ENCODE data around the gene TRIM29.

TRIM29 gene

DNA sequence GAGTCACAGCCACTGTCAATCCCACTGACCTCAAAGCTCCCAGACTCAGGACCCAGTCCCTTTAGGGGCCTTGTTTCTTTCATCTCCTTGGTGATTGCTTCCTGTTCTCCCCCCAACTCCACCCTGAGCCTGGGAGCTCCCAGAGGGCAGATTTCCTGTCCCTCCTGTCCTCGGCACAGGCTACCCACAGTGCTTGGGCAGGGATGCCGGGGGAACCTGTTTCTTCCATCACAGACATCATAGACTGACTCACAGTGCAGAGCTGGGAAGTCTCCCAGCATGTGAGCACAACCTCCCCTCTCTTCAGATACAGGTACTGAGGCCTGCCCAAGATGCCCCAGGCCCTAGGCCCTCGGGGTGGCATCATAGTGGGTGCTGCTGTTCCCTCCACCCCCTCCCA, 16.6 kb downstream of the TRIM29 start:
- DNase-seq: no peak

- no peak for DNase-seq
Measured at GRCh38 chr11:120120805-120121335, 17.0 kb downstream of the TRIM29 start.

DNA sequence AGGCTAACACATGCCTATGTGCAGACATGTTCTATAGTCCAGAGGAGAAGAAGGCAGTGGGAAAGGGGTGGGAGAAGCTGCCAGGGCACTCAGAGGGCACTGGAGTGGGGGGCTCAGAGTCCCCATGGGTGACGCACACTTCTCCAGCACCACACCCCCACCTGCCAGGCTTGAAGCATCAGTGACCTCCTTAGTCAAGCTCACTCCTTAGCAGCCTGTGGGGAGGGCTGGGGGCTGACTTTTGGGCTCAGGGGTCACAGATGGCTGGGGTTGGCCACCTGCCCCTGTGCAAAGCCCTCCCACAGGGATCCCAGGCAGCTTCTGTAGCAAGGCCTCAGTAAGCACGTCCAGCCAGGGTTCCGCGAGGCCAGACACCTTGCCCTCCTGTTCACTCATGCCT, 18.8 kb downstream of the TRIM29 start:
- DNase-seq: no peak

GRCh38 chr11:120117991-120118390, 19.9 kb downstream of the TRIM29 start:
- no peak for DNase-seq

GRCh38 chr11:120116966-120117365, 20.9 kb downstream of the TRIM29 start:
- DNase-seq: no peak

GRCh38 chr11:120115272-120116000, 22.5 kb downstream of the TRIM29 start:
- DNase-seq: peak; percentile 13

DNA sequence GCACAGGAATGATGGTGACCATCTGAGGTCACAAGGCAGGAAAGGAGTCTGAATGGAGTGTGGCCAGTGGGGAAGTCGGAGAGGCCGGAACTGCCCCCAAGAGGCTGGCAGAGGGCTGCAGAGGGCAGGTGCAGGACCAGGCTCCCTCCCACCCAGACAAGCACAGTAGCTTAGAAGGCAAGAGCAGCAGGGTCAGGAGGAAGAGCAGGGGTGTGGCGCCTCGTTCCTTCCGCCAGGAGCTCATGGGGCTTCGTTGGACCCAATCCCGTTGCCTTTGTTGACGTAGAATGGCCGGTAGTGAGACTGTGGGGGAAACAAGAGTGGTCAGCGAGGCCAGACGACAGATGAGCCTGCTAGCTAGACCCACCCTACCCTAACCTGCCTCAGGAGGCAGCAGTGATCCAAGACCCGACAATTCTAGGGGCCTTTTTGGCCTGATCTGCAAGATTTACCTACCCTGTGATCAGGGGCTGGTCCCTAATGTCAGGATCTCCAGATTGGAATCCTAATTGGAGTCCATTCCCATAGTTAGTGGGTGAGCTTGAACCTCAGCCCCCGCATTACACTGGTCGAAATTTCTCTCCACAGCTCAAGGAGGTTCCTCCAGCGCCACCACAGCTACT, 25.6 kb downstream of the TRIM29 start:
- peak; percentile 13 for DNase-seq

GRCh38 chr11:120109531-120109930, 28.4 kb downstream of the TRIM29 start:
- peak; percentile 17 for DNase-seq

DNA sequence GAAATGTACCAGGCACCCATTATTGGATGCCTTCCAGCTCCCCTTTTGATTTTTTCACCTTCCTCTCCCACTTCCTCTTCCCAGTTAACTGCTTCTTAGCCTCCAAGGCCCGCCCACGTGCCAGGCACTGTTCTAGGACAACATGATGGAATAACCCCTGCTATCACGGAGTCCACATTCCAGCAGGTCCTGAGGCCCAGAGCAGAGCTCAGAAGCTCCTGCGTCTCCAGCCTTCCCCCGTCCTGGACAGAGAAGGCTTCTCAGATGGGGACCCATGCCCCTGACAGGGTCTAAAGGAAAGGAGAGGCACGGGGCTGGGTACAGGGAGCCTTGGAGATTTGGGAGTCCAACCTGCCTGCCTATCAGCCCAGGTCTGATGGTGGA, 29.1 kb downstream of the TRIM29 start:
- DNase-seq: peak; percentile 47

- DNase-seq: peak; percentile 79
Measured at GRCh38 chr11:120108154-120108784, 29.6 kb downstream of the TRIM29 start.

GRCh38 chr11:120107692-120108091, 30.2 kb downstream of the TRIM29 start:
- no peak for DNase-seq

DNA sequence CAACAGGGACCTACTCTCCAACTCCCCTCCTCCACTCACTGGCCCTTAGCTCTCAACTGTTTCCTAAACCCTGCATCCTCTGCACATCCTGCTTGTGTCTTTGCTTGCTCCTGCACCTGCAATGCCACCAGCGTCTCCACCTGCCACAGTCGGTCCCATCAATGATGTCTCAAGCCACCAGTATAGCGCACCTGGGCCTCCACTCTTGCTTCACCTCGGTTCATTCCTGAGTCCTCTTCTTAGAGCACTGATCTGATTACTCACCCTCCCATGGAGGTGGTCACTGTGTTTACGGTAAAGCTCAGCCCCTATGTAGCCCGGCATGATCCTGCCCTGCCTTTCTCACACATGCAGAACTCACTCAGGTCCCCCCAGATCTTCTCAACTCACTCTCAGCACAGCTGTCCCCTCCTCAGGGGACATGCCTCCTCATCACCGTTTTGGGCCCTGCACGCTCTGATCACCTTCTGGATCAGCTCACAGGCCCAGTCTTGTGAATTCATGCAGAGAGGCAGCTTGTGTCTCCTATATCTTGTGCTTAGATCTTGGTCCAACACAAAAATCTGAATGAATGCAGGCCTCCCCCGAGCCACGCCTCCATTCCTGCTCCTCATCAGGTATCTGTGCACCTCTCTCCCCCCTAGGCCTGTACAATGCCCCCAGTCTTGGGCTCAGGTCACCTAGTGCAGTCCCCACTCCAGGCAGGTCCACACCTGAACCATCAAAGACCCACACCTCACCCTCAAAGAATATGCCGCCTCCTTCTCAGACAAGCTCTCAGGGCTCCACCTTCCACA, 31.4 kb downstream of the TRIM29 start:
- DNase-seq: peak; percentile 8

- DNase-seq: no peak
Measured at GRCh38 chr11:120105576-120105975, 32.3 kb downstream of the TRIM29 start.

DNA sequence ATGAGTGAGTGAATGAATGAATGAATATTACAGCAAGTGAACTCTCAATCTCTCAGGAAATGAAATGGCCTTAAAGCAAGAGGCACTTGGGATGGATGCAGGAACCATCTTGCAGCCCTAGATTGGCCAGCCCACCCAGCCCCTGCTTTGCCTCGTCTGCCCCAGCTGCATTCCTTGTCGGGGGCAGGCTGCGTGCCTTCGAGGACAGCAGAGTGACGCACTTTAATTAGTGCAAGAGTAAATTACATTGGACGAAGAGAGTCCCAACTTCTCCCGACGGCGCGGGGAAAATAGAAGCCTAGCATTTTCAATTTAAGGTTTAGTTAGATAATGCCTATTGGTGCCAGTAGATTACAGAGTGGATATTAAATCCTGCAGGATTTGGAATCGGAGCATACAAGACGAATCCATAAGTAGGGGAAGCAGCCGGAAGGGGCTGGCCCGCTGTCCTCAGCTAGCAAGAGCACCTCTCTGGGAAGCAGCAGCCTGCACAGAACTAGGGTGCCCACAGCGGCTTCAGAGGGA, 33.8 kb downstream of the TRIM29 start:
- DNase-seq: no peak

- no peak for DNase-seq
Measured at GRCh38 chr11:120102864-120103122, 35.1 kb downstream of the TRIM29 start.

DNA sequence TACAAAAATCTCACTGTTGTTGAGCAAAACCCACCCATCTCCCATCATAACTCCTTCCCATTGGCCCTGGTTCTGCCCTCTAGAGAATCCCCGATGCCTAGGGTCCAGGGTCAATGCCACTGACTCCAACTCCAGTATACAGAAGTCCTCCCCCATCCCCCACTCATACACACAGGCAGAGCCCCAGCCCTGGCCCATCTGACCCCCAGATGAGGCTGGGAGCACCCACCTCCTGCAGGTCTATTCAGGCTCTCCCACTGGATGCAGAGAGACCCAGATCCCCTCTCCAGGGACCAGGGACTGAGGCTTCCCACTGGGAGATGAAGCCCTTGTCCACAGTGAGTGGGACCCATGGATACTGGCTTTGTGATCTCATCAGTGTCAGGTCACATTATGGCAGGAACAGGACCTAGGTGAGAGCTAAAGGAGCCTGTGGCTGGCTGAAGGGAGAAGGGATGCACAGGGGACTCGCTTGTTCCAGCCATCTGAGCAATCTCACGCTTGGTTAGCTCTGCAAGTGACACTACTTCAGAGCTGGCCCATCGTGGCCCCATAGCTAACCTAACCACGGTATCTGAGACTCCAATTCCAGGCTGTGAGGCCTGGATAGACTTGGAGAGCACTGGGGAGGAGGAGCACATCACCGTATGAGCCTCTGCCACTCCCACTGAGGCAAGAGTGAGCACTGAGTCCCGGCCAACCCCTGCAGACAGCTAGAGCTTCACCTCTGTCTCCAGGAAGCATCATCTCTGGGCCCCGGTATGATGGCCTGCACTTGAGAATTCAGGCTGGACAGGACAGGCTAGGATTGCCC, 35.7 kb downstream of the TRIM29 start:
- peak; percentile 19 for DNase-seq

DNA sequence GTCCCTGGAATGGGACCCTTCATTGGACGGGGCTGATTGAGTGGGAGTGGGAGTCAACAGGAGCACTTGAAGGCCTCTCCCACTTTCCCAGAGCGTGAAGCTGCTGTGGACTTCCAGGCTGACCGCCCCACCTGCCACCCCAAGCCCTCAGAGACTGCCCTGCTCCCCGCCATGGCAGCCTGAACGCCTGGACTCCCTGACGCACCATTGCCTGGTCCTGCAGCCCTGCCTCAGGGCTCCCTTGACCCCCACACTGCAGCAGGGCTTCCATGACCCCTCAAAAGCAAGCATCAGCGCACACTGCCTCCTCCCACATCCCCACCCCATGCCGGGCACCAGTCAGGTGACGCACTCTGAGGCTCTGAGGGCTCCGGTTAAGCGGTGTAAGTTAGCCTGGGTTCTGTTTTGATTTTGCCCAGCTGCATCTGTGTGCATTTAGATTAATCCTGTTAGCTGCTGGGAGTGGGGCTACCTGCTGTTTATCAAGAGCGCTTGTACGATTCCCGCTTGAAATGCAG, 39.4 kb downstream of the TRIM29 start:
- no peak for DNase-seq

GRCh38 chr11:120097721-120098385, 40.1 kb downstream of the TRIM29 start:
- no peak for DNase-seq

DNA sequence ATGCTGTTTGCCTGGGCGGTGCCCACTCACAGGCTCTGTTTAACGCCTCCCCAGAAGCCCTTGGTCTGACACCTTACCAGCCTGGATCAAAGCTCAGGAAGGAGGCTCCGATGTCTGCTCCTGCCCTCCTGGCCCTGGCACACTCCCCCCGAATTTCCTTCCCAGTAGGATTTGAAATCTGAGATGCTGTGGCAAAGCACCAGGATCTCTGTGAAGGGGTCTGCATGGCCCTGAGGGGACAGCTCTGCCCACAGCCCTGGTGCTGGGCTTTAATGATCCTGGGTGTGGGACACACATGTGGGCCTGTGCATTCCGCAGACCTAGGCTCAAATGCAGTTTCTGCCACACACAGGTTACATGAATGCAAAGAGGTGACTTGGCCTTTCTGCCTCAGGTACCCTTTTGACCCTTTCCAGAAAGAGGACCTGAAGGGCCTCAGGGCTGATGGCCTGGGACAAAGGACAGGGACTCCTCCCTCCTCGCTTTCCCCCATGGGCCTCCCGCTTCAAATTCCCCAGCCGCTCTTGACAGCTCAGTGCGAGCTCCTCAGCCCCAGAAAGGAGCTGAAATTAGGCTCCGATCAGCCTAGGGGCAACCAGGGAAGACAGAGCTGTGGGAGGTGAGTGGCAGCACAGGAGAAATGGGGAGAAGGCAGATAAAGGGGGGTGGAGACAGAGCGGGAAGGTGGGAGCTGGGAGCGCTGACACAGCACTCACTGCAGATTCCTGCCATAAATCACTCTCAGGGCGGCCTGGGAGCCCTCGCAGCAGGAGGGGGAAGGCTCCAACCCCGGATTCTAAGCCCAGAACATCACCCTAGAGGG, 41.3 kb downstream of the TRIM29 start:
- DNase-seq: no peak

DNA sequence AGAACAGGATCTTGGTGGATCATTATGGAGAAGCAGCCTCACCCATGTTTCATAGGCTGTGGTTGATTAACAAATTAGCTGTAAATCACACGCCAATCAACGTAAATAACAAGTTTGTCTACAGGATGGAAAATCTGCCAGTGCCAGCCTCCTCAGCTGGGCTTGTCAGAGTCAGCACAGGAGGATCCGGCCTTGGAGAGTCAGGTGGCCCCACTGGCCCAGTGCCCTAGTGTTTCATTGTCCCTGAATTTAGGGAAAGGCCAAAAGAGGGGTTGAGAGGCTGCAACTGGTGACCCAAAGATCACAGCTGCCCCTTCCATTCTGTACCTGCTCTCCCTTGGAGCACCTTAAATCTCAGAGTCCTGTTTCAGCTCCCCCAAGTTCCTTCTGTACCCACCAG, 42.4 kb downstream of the TRIM29 start:
- no peak for DNase-seq

DNA sequence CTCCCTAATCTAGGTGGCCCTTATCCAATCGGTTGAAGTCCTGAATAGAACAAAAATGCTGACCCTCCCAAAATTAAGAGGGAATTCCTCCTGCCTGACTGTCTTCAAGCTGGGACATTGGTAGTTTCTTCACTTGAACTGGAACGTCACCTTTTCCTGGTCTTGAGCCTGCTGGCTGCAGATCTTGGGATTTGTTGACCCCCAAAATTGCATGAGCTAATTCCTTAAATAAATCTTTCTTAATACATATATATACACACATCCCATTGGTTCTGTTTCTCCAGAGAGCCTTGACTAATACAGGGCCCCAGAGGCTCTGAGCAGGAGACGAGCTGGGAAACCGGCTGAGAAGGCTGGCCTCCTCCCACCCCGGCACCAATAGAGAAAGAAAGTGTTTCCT, 46.2 kb downstream of the TRIM29 start:
- DNase-seq: no peak

Data from DMS53 (cell line).